MCF 10A (cell line): ENCODE results near the gene RALGAPA1. TPM values are rescaled to one million over a fixed set of nuclear protein-coding genes. Genes with fewer than 3 reads are reported as not detected.

Source experiments
- BruUV-seq: library from RNA; stranded (reverse); fragments of 400-500 nt; replicated peaks from 2 replicates; lab custom pipeline; 2021; lab: Mats Ljungman, UMichigan
- CTCF ChIA-PET: fragments of 300-600 bp; sonication (Branson Sonifier 250); formaldehyde crosslinking; extraction: SDS; loops from one replicate; lab custom pipeline; 2021; ENCODE audit warnings: antibody characterized with exemption, inconsistent platforms; lab: Yijun Ruan, JAX
- POLR2A ChIA-PET: fragments of 300-600, 350-650 bp; sonication (Branson Sonifier 250); formaldehyde crosslinking; extraction: SDS; loops from one replicate; lab custom pipeline; 2020; ENCODE audit warnings: antibody characterized with exemption, inconsistent platforms; lab: Yijun Ruan, JAX
- DNase-seq: peaks from one replicate; pipeline ENCODE4 v3.0.0-alpha.2; 2018; ENCODE audit not compliant: unreplicated experiment
- H3K27ac Mint-ChIP-seq: one replicate; pipeline ENCODE4 v1.8.0; 2022; ENCODE audit warnings: mild to moderate bottlenecking, low read depth, mixed read lengths; ENCODE audit not compliant: unreplicated experiment
- H3K27me3 Mint-ChIP-seq: one replicate; pipeline ENCODE4 v1.8.0; 2022; ENCODE audit warnings: mixed read lengths; ENCODE audit not compliant: insufficient read depth, unreplicated experiment
- H3K36me3 Mint-ChIP-seq: one replicate; pipeline ENCODE4 v1.8.0; 2022; ENCODE audit warnings: mild to moderate bottlenecking, moderate library complexity, mixed read lengths; ENCODE audit not compliant: insufficient read depth, unreplicated experiment
- H3K4me1 Mint-ChIP-seq: one replicate; pipeline ENCODE4 v1.8.0; 2022; ENCODE audit warnings: mixed read lengths; ENCODE audit not compliant: insufficient read depth, unreplicated experiment
- H3K4me3 Mint-ChIP-seq: one replicate; pipeline ENCODE4 v1.8.0; 2022; ENCODE audit warnings: mild to moderate bottlenecking, moderate library complexity, mixed read lengths; ENCODE audit not compliant: unreplicated experiment
- H3K9me3 Mint-ChIP-seq: one replicate; pipeline ENCODE4 v1.8.0; 2022; ENCODE audit warnings: mixed read lengths; ENCODE audit not compliant: unreplicated experiment
- intact Hi-C: fragments of 100-400 bp; cut with micrococcal nuclease; formaldehyde crosslinking; loops from 2 replicates; pipeline ENCODE4 v1.14.1; 2022
- total RNA-seq: library from RNA; stranded (reverse); gene quantifications from 2 replicates; pipeline ENCODE4 v1.2.3, GENCODE V29; 2022
- TF ChIP-seq, protein P1 (sequence below): fragments of 200-600 bp; IDR thresholded peaks from one replicate; pipeline ENCODE4 v1.8.0; 2022; ENCODE audit warnings: antibody characterized with exemption, mild to moderate bottlenecking; ENCODE audit not compliant: unreplicated experiment

The RALGAPA1 gene
- total RNA-seq, 1 experiment from 2014 or later: 52.3 TPM

DNA sequence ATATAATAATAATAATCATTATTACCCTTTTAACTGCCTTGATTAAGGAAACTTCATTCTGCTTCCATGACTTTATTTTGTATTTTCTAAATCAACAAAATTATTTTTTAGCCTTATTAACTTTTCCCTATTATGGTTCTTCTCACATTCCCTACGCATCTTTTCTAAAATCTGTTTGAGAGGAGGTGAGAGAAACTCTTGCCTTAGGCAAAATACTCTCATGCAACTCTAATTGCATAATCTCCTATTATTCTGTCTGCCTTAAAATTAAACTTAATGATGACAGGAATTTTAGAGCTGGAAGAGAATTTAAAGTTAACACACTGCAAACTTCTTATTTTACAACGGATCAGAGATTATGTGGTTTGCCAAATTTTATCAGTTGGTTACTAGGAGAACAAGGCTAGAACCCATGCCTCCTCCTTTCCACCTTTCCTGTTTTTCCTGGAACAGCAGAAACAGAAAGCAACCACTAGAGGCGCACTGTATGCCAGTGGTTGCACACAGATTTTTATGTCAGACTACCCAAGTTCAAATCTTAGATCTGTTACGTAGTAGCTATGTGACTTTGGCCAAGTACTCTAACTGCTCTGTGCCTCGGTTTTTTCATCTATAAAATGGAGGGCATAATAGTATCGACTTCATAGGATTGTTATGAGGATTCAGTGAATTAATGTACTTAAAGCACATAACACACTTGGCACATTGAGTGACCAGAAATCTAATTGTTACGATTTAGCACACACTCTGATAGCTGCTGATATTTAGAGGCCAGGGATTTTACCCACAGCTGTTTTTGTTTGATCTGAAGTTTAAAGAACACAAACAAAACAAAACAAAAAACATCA, 12.7 kb upstream of the RALGAPA1 start:
- Mint-ChIP-seq H3K4me3 (no peak overlapping the region), H3K27ac (no peak overlapping the region), H3K27me3 (no peaks in the 10 kb centered on the region), H3K36me3 (no peaks in the 10 kb centered on the region), H3K4me1 (peaks cover 22% of the 10 kb centered on the region), H3K9me3 (no peaks in the 10 kb centered on the region)
- ChIA-PET POLR2A (interaction anchor here (0.7 to 4.6 kb wide), 7 partner anchors 8 to 1053 kb away, joined by 3 to 33 read pairs (median 4); partner anchors contain the start of genes RALGAPA1 and SRP54), CTCF (interaction anchor here (0.6 to 3.9 kb wide), 16 partner anchors 10 to 290 kb away, joined by 3 to 29 read pairs (median 3); partner anchors contain the start of gene RALGAPA1)
- no TSS peak for BruUV-seq
- DNase-seq: peak; percentile 59
- intact Hi-C loops: no loop called here
- TF ChIP-seq, protein P1, sequence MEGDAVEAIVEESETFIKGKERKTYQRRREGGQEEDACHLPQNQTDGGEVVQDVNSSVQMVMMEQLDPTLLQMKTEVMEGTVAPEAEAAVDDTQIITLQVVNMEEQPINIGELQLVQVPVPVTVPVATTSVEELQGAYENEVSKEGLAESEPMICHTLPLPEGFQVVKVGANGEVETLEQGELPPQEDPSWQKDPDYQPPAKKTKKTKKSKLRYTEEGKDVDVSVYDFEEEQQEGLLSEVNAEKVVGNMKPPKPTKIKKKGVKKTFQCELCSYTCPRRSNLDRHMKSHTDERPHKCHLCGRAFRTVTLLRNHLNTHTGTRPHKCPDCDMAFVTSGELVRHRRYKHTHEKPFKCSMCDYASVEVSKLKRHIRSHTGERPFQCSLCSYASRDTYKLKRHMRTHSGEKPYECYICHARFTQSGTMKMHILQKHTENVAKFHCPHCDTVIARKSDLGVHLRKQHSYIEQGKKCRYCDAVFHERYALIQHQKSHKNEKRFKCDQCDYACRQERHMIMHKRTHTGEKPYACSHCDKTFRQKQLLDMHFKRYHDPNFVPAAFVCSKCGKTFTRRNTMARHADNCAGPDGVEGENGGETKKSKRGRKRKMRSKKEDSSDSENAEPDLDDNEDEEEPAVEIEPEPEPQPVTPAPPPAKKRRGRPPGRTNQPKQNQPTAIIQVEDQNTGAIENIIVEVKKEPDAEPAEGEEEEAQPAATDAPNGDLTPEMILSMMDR: peak; percentile 57

DNA sequence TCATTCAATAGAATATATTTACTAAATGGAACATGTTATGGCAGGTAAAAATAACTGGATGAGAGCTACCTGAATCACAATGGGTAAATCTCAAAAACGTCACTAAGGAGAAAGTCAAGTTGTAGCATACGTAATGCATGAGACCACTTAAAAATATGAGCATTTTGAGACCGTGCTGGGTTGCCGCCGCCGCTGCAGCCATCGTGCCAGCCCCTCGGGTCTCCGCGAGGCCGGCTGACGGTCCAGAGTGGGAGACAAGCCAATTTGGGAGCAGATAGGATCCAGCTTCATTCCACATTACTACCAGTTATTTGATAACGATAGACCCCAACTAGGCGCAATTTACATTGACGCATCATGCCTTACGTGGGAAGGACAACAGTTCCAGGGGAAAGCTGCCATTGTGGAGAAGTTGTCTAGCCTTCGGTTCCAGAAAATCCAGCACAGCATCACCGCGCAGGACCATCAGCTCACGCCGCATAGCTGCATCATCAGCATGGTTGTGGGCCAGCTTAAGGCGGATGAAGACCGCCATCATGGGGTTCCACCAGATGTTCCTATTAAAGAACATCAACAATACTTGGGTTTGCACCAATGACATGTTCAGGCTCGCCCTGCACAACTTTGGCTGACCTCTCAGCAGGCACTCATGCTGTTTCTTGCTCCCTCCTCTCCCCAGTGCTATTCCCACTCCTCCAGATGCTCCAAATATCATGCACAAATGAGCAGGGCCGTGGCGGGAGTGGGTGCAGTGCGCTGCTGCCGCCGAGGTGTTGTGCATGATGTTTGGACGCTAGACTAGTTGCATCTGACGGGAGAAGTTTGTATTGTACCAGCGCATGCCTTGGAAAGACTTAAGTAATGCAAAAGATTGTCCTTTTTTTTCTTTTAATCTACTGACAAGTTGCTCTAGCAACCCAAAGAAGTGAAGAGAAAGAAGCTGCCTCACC, 10.8 kb upstream of the RALGAPA1 start:
- no peaks in the 10 kb centered on the region for H3K9me3 Mint-ChIP-seq
- H3K4me1 Mint-ChIP-seq: peaks cover 18% of the 10 kb centered on the region
- TF ChIP-seq, protein P1: no peak
- ChIA-PET CTCF (interaction anchor here (0.6 to 4.4 kb wide), 11 partner anchors 11 to 546 kb away, joined by 3 to 34 read pairs (median 4); no protein-coding TSS in a partner anchor), POLR2A (interaction anchor here (4.6 kb wide), 1 partner anchor 12 kb away, joined by 33 read pairs; the partner anchor contains the start of gene RALGAPA1)
- H3K36me3 Mint-ChIP-seq: no peaks in the 10 kb centered on the region
- H3K27ac Mint-ChIP-seq: no peak overlapping the region
- DNase-seq: no peak
- intact Hi-C loops: loop anchor here (5.0 to 10.0 kb wide), 2 partner anchors 133 to 385 kb away; no protein-coding TSS in a partner anchor
- no peak overlapping the region for H3K4me3 Mint-ChIP-seq
- BruUV-seq: no TSS peak
- H3K27me3 Mint-ChIP-seq: no peaks in the 10 kb centered on the region

DNA sequence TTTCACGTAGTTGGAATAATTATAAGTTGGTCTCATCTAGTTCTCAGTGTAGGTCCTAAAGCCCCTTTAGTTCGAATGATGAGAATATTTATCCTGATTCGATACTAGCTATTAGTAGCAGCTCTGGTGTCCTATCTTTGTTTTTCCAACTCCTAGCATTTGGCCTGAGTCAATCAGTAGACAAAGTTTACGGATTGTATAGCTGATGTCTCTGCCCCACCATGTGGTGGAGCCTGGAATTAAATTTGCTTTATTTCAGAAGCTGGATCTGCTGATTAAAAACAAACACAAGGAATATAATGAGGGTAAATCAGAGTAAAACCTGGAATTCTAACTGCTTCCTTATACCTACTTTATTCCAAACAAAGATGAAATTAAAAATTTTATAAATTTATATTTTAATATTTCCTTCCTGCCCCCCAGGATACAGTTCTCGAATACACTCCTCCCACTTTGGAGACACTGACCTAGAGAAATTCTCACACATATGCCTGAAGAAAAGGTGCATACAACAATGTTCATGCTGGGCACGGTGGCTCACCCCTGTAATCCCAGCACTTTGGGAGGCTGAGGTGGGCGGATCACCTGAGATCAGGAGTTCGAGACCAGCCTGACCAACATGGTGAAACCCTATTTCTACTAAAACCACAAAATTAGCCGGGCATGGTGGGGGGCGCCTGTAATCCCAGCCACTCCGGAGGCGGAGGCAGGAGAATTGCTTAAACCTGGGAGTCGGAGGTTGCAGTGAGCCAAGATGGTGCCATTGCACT, 9.4 kb upstream of the RALGAPA1 start:
- Mint-ChIP-seq H3K27me3 (no peaks in the 10 kb centered on the region), H3K4me1 (peaks cover 18% of the 10 kb centered on the region), H3K36me3 (no peaks in the 10 kb centered on the region), H3K4me3 (no peak overlapping the region), H3K27ac (no peak overlapping the region), H3K9me3 (no peaks in the 10 kb centered on the region)
- TF ChIP-seq, protein P1: peak; percentile 58
- no TSS peak for BruUV-seq
- DNase-seq: peak; percentile 54
- intact Hi-C loops: loop anchor here (5.0 to 10.0 kb wide), 2 partner anchors 131 to 384 kb away; no protein-coding TSS in a partner anchor
- CTCF ChIA-PET: interaction anchor here (0.6 to 4.4 kb wide), 21 partner anchors 9 to 1149 kb away, joined by 3 to 34 read pairs (median 4); partner anchors contain the start of gene RALGAPA1
- POLR2A ChIA-PET: interaction anchor here (0.6 to 3.0 kb wide), 5 partner anchors 7 to 526 kb away, joined by 3 to 12 read pairs (median 3); partner anchors contain the start of genes BRMS1L and PSMA6
